ENCODE data around the gene CCDC85C. TPM values are rescaled to one million over a fixed set of nuclear protein-coding genes. Genes with fewer than 3 reads are reported as not detected.

CCDC85C gene
- polyA plus RNA-seq, 1 of the 3 experiments (the other 2 are of a cell fraction): 9.6 TPM

DNA sequence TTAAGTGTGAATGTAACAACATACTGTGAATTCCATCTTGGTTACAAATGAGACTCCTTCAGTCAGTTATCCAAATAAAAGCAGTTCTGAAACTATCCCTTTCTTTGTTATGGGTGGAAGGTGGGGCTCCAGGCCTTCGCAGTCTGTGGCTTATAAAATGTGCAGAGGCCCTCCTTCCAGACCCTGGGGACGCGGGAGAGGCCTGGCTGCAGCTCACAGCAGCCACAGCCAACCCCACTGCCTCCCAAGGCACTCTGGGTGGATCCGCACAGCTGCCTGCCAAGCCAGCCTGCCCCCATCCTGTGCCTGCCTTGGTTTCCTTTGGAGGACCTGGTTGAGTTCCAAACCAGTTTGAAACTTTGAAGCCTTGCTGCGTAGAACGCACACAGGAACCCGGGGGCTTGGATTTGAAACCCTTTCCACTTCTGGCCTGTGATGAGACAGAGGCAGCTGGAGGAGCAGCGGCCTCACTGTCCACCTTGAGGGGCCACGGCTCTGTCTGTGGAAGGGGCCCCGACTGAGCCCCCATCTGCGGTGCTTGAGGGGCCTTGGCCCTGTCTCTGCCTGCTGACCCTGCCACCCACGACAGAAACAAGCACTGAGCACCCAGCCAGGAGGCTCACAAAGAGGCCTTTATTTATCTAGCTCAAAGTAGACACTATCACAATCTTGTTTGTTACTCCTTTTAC lies 92.4 kb downstream of the CCDC85C start:
- peak; percentile 21 for DNase-seq
- TF ChIP-seq, protein P1, sequence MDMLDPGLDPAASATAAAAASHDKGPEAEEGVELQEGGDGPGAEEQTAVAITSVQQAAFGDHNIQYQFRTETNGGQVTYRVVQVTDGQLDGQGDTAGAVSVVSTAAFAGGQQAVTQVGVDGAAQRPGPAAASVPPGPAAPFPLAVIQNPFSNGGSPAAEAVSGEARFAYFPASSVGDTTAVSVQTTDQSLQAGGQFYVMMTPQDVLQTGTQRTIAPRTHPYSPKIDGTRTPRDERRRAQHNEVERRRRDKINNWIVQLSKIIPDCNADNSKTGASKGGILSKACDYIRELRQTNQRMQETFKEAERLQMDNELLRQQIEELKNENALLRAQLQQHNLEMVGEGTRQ (IDR thresholded peaks at IDR 0.05; ENCODE audit: borderline replicate concordance, low read depth, low read length): no peak
- TF ChIP-seq FOXJ3 (CRISPR knock-in tag; IDR thresholded peaks at IDR 0.05) (no peak), EZH2phosphoT487 (IDR thresholded peaks at IDR 0.05; ENCODE audit: borderline replicate concordance, low read depth) (no peak)
- TF ChIP-seq, protein P2, sequence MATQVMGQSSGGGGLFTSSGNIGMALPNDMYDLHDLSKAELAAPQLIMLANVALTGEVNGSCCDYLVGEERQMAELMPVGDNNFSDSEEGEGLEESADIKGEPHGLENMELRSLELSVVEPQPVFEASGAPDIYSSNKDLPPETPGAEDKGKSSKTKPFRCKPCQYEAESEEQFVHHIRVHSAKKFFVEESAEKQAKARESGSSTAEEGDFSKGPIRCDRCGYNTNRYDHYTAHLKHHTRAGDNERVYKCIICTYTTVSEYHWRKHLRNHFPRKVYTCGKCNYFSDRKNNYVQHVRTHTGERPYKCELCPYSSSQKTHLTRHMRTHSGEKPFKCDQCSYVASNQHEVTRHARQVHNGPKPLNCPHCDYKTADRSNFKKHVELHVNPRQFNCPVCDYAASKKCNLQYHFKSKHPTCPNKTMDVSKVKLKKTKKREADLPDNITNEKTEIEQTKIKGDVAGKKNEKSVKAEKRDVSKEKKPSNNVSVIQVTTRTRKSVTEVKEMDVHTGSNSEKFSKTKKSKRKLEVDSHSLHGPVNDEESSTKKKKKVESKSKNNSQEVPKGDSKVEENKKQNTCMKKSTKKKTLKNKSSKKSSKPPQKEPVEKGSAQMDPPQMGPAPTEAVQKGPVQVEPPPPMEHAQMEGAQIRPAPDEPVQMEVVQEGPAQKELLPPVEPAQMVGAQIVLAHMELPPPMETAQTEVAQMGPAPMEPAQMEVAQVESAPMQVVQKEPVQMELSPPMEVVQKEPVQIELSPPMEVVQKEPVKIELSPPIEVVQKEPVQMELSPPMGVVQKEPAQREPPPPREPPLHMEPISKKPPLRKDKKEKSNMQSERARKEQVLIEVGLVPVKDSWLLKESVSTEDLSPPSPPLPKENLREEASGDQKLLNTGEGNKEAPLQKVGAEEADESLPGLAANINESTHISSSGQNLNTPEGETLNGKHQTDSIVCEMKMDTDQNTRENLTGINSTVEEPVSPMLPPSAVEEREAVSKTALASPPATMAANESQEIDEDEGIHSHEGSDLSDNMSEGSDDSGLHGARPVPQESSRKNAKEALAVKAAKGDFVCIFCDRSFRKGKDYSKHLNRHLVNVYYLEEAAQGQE (IDR thresholded peaks at IDR 0.05; ENCODE audit: low read depth, low read length): no peak
- no peaks in the 10 kb centered on the region for H3K27me3 ChIP-seq (ENCODE audit: insufficient read depth)
- H3K36me3 ChIP-seq (replicated peaks in 1 of 2; ENCODE audit: control insufficient read depth in 1 of 2, insufficient read depth in 2 of 2, low read length in 1 of 2): peaks cover 26 to 69% of the 10 kb centered on the region in 2 experiments
- H2AFZ ChIP-seq (ENCODE audit: low read depth): no peak overlapping the region
- peaks cover 0 to 4% of the 10 kb centered on the region in 2 experiments; a peak in 1 of 4 replicates for H3K4me1 ChIP-seq (ENCODE audit: control insufficient read depth in 1 of 2, insufficient read depth in 2 of 2, low read depth in 1 of 2, low read length in 1 of 2)
- 0 out of 2 replicates have a peak, but pooled peaks cover 13% of the 10 kb centered on the region for H4K20me1 ChIP-seq (ENCODE audit: insufficient read depth)
- H3K4me3 ChIP-seq (ENCODE audit: low read depth in 2 of 2, low read length in 1 of 2): no peak overlapping the region
- peaks cover 8% of the 10 kb centered on the region for H3F3A ChIP-seq (replicated peaks; ENCODE audit: insufficient read depth)
- 87% methylated on average over 8 of the region's 12 CpGs for WGBS (ENCODE audit: low lambda C conversion rate)
- H3K9me2 ChIP-seq: no peaks in the 10 kb centered on the region
- H3K79me2 ChIP-seq (ENCODE audit: insufficient read depth): no peaks in the 10 kb centered on the region
- H3K9me3 ChIP-seq: no peaks in the 10 kb centered on the region
- ChIA-PET POLR2A (no interaction called here), CTCF (interaction anchor here (0.8 to 1.7 kb wide), 3 partner anchors 10 to 117 kb away, joined by 3 to 5 read pairs (median 4); no protein-coding TSS in a partner anchor)
- H3K27ac ChIP-seq (ENCODE audit: low read depth in 2 of 2, low read length in 1 of 2): peak overlapping the region in 1 of 2 experiments; percentile 16; a peak in 1 of 4 replicates
- H3K9ac ChIP-seq: no peak overlapping the region
- H3K4me2 ChIP-seq: no peak overlapping the region

DNA sequence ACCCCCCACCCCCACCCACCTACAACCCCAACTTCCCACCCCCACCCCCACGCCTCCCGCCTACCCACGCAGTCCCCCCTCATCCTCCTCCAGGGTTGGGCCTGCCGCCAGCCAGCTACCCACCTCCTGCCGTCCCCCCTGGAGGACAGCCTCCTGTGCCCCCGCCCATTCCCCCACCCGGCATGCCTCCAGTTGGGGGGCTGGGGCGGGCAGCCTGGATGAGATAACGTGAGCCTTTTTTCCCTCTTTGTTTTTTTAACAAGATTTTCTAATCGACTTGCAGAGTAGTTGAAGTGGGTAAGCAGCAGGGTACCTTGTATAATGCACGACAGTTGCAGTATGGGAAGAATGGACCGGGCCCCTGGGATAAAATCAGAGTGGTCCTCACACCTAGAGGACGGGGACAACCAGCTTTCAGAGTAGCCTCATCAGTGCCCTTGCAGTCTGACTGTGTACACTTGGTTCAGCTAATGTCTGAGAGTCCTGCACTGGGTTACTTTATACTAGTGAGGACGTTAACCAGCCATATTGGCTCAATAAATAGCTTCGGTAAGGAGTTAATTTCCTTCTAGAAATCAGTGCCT lies 93.4 kb downstream of the CCDC85C start:
- WGBS (ENCODE audit: low lambda C conversion rate): 90% methylated on average over 15 of the region's 15 CpGs
- CTCF ChIA-PET: interaction anchor here (1.7 kb wide), 1 partner anchor 118 kb away, joined by 5 read pairs; no protein-coding TSS in a partner anchor
- H3K36me3 ChIP-seq (replicated peaks in 1 of 2; ENCODE audit: control insufficient read depth in 1 of 2, insufficient read depth in 2 of 2, low read length in 1 of 2): peaks cover 34 to 76% of the 10 kb centered on the region in 2 experiments

More for the DNA sequence above, 93.4 kb downstream of the CCDC85C start:
- DNase-seq: peak; percentile 7
- no peak overlapping the region for H3K4me3 ChIP-seq (ENCODE audit: low read depth in 2 of 2, low read length in 1 of 2)
- no peaks in the 10 kb centered on the region for H3K9me2 ChIP-seq
- TF ChIP-seq, protein P3, sequence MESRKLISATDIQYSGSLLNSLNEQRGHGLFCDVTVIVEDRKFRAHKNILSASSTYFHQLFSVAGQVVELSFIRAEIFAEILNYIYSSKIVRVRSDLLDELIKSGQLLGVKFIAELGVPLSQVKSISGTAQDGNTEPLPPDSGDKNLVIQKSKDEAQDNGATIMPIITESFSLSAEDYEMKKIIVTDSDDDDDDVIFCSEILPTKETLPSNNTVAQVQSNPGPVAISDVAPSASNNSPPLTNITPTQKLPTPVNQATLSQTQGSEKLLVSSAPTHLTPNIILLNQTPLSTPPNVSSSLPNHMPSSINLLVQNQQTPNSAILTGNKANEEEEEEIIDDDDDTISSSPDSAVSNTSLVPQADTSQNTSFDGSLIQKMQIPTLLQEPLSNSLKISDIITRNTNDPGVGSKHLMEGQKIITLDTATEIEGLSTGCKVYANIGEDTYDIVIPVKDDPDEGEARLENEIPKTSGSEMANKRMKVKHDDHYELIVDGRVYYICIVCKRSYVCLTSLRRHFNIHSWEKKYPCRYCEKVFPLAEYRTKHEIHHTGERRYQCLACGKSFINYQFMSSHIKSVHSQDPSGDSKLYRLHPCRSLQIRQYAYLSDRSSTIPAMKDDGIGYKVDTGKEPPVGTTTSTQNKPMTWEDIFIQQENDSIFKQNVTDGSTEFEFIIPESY (IDR thresholded peaks at IDR 0.05; ENCODE audit: borderline replicate concordance, low read depth): no peak
- TF ChIP-seq JUND (IDR thresholded peaks at IDR 0.05) (no peak), FOXJ3 (CRISPR knock-in tag; IDR thresholded peaks at IDR 0.05) (no peak), FOXM1 (IDR thresholded peaks at IDR 0.05; ENCODE audit: low read depth) (no peak), NRF1 (IDR thresholded peaks at IDR 0.05; ENCODE audit: low read depth, low read length) (no peak), MXI1 (IDR thresholded peaks at IDR 0.05; ENCODE audit: low read depth, low read length) (no peak), MEF2A (IDR thresholded peaks at IDR 0.05; ENCODE audit: borderline replicate concordance, low read depth) (no peak), RCOR1 (IDR thresholded peaks at IDR 0.05; ENCODE audit: low read length) (no peak), YY1 (IDR thresholded peaks at IDR 0.05; ENCODE audit: low read depth) (no peak), EZH2phosphoT487 (IDR thresholded peaks at IDR 0.05; ENCODE audit: borderline replicate concordance, low read depth) (no peak), FOSL2 (IDR thresholded peaks at IDR 0.05; ENCODE audit: borderline replicate concordance, low read depth) (no peak)
- TF ChIP-seq, protein P4, sequence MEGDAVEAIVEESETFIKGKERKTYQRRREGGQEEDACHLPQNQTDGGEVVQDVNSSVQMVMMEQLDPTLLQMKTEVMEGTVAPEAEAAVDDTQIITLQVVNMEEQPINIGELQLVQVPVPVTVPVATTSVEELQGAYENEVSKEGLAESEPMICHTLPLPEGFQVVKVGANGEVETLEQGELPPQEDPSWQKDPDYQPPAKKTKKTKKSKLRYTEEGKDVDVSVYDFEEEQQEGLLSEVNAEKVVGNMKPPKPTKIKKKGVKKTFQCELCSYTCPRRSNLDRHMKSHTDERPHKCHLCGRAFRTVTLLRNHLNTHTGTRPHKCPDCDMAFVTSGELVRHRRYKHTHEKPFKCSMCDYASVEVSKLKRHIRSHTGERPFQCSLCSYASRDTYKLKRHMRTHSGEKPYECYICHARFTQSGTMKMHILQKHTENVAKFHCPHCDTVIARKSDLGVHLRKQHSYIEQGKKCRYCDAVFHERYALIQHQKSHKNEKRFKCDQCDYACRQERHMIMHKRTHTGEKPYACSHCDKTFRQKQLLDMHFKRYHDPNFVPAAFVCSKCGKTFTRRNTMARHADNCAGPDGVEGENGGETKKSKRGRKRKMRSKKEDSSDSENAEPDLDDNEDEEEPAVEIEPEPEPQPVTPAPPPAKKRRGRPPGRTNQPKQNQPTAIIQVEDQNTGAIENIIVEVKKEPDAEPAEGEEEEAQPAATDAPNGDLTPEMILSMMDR (IDR thresholded peaks at IDR 0.05): no peak
- H3K79me2 ChIP-seq (ENCODE audit: insufficient read depth): no peaks in the 10 kb centered on the region
- H3K9ac ChIP-seq: no peak overlapping the region
- H3K9me3 ChIP-seq: no peaks in the 10 kb centered on the region
- H3K27ac ChIP-seq (ENCODE audit: low read depth in 2 of 2, low read length in 1 of 2): no peak overlapping the region
- no peak overlapping the region for H2AFZ ChIP-seq (ENCODE audit: low read depth)
- peaks cover 13% of the 10 kb centered on the region for H3F3A ChIP-seq (replicated peaks; ENCODE audit: insufficient read depth)
- H3K4me1 ChIP-seq (ENCODE audit: control insufficient read depth in 1 of 2, insufficient read depth in 2 of 2, low read depth in 1 of 2, low read length in 1 of 2): peaks cover 0 to 4% of the 10 kb centered on the region in 2 experiments; a peak in 1 of 4 replicates
- no peaks in the 10 kb centered on the region for H3K27me3 ChIP-seq (ENCODE audit: insufficient read depth)
- 0 out of 2 replicates have a peak, but pooled peaks cover 13% of the 10 kb centered on the region for H4K20me1 ChIP-seq (ENCODE audit: insufficient read depth)
- no peak overlapping the region for H3K4me2 ChIP-seq
- POLR2A ChIA-PET: no interaction called here
